NCI-H460 (cell line): ENCODE results near the gene DIAPH2. TPM values are rescaled to one million over a fixed set of nuclear protein-coding genes. Genes with fewer than 3 reads are reported as not detected.
"Not testable (repeated sequence)": the region's sequence is repeated elsewhere in the genome, so short reads cannot be mapped to it uniquely, and the experiment has no call there.

Experiments
- DNase-seq: peaks from one replicate; pipeline ENCODE4 v3.0.0-alpha.2; 2016; ENCODE audit warnings: low read depth; ENCODE audit errors: extremely low read depth
- total RNA-seq: library from RNA; depleted of rRNA; stranded (reverse); fragments of >200 nt; shearing (Covaris generic); gene quantifications from 2 replicates; pipeline ENCODE4 v1.2.3, GENCODE V29; 2014

The DIAPH2 gene
- total RNA-seq, 1 experiment from 2014 or later = 29.6 TPM

DNA sequence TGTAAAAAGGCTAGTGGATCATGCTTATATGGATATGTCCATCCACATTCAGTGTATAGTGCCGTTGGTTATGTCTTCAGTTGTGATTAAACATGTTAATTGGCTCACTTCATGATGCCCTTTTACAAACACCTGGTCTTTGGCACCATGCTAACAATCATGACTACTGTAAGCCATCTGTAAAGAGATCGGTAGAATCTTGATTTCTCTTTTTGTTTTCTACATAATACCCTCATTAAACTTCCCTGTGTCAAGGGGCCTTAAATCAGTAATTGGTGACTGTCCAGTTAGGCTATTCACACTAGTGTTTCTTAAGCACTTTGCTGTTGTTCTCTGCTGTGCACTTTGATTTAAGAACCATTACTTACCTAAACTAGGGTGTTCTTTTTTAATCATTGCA lies 674.3 kb downstream of the DIAPH2 start:
- no peak for DNase-seq

GRCh38 chrX:97363843-97364242 lies 679.2 kb downstream of the DIAPH2 start:
- no peak for DNase-seq

- DNase-seq = no peak
These were observed 681.6 kb downstream of the DIAPH2 start for GRCh38 chrX:97366237-97366636.

DNA sequence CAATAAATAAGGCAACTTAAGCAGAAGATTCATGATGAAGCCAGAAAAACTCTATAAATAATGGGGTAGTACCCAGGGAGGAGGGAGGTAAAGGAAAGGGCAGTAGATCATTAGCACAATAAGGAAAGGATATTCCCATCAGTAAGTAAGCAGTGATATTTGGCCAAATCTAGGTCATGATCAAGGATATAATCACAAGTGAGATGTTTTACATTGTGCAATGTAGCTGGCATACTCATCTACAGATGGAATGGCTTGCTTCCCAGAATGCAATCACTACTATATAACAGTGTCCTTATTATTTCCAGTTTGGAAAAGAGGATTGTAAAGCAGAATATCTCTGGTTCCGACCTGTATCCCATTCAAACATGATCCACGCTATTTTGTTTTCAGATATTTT lies 682.5 kb downstream of the DIAPH2 start:
- no peak for DNase-seq

GRCh38 chrX:97369947-97370346 lies 685.3 kb downstream of the DIAPH2 start:
- no peak for DNase-seq

- DNase-seq = no peak
These were observed 687.5 kb downstream of the DIAPH2 start for GRCh38 chrX:97372001-97372766.

GRCh38 chrX:97374266-97374665 lies 689.6 kb downstream of the DIAPH2 start:
- no peak for DNase-seq

DNA sequence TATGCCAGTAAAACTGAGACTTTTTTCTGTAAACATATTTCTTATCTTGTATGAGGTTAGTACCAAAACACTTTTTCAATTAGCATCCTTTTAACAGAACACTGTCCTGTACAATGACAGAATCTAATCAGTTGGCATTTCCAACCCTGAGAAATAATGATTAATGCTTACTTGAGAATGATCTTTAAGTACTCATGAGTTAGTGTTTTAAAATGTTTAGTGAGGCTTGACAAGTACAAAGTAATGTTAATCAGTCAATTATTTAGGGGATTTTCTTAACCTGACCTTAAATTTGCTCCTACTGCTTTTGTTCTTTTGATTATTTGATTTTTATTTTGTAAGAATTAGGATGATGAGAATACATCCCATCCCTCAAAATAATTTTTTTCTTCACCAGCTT lies 695.6 kb downstream of the DIAPH2 start:
- DNase-seq = no peak

DNA sequence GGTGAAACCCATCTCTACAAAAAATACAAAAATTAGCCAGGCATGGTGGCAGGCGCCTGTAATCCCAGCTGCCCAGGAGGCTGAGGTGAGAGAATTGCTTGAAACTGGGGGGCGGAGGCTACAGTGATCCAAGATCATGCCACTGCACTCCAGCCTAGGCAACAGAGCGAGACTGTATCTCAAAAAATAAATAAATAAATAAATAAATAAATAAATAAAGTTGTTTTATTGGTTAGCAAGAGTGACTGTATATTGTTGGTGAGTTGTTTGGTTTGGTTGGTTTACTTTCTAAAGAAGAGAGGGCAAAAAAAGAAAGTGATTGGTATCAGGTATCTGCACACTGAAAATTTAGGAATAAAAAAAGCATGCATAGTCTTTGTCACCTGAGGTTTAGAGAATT lies 700.0 kb downstream of the DIAPH2 start:
- DNase-seq = no peak

DNA sequence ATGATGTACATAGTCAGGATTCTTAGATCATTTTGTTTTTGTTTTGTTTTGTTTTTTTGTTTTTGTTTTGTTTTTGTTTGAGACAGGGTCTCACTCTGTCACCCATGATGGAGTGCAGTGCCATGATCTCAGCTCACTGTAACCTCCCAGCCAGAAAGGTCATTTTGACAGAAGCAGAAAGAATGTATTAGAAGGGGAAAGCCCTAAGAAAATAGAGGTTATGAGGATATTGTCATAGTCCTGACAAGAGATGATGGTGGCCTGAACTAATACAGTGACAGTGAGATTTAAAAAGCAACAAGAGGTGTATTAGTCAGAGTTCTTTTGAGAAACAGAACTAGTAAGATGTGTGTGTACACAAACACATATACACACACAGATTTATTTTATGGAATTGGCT lies 702.4 kb downstream of the DIAPH2 start:
- DNase-seq = no peak

- DNase-seq = peak; percentile 28
These were observed 705.1 kb downstream of the DIAPH2 start for GRCh38 chrX:97389761-97390192.

DNA sequence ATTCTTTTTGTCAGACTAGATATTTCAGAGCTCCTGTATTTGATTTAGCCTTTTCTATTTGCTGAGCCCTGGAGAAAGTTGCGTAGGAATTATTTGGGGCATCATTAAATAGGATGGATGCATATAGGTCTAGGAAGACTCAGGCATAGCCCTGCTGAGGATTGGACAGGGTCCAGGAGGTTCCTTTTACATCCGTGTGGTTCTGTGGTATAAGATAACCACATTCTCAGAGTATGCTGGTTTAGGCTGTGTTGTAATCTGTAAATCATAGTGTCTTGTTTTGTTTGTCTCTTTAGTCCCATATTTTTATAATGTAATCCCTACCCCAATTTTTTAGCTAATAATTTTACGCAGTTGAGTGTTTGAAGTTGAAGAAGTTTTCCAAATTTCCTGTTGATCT lies 712.7 kb downstream of the DIAPH2 start:
- no peak for DNase-seq

- no peak for DNase-seq
These were observed 713.4 kb downstream of the DIAPH2 start for GRCh38 chrX:97398030-97398551.

- DNase-seq = peak; percentile 46
These were observed 714.8 kb downstream of the DIAPH2 start for GRCh38 chrX:97399400-97399799.

GRCh38 chrX:97400492-97400891 lies 715.9 kb downstream of the DIAPH2 start:
- DNase-seq = no peak

DNA sequence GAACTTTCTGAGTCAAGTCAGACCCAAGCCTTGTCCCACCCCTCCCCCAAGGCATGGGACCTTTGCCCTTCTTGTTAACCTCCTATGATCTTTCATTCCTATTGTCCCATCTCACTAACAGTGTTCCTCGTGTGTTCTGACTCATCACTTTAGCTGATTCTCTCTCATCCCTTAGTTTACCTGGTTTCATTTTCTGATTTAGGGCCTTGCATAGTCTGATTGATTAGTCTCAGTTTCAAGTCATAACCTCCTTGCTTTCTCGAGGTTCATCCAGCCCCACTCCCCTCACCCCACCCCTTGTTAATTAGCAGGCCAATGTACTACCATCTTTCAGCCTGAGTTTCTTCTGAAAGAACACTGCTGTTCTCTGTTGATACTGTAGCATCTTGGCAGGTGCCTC lies 716.5 kb downstream of the DIAPH2 start:
- no peak for DNase-seq

DNA sequence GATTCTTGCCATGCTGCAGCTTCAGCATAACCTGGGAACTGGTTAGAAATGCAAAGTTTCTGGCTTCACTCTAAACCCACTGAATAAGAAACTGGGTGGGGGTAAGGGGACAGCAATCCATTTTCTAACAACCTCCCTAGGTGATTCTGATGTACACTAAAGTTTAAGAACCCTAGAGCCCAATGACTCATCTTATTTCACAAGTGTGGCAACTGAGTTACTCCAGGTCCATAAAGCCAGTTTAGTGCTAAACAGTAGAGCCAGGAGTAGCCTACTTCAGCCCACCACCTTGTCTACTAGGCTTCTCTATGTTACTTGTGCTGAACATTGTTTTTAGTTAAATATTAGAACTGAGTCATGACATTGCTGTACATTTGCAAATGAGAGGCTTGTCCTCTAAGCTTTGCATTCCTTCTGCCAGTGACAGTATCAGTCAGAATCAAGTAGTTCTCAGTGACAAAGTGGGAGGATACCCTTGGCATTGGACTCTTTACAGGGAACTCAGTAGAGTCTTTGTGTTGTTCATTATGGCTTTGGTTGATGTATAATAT lies 717.0 kb downstream of the DIAPH2 start:
- no peak for DNase-seq

- no peak for DNase-seq
These were observed 717.7 kb downstream of the DIAPH2 start for GRCh38 chrX:97402333-97402732.

- DNase-seq = no peak
These were observed 718.3 kb downstream of the DIAPH2 start for GRCh38 chrX:97402903-97403302.

DNA sequence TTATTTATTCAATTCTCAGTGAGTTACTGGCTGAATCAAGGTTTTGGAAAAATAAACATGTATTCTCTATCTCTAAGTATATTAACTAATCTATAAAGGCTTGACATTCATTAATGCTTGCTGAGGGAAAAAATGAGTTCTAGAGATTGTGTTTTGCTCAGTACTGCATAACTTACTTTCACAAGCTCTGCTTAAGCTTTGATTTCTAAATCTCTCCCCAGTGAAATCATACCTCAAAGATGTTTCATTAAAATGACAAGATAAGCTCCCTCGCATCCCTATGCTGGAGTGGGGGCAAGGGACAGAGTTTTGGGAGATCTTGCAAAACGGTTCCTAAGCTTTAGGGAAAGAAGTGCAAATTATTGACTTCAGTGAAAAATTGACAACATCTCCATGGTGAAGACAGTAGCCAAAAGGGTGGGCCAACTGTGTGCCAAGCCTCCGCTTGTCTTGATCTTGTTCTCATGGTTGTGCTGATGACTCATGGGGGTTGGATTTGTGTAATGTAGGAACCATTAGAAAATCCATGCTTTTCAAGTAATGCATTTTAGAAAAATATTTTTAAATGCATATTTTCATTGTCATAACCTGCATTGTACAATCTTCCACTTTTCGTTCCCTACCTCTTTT lies 720.5 kb downstream of the DIAPH2 start:
- DNase-seq = no peak

GRCh38 chrX:97409632-97410415 lies 725.2 kb downstream of the DIAPH2 start:
- DNase-seq = not testable (repeated sequence)
